Mesendoderm (in vitro differentiated cells): ENCODE results near the gene TMEM184C.

ENCODE experiments used
- DNase-seq: peaks from one replicate; pipeline ENCODE4 v3.0.0; 2013
- H2AK5ac ChIP-seq: 2 replicates; pipeline ENCODE4 v1.6.1; 2013; ENCODE audit warnings: low read length, inconsistent platforms
- H2BK120ac ChIP-seq: 2 replicates; pipeline ENCODE4 v1.6.1; 2013; ENCODE audit warnings: low read depth, mild to moderate bottlenecking, low read length, moderate library complexity, mixed read lengths
- H2BK15ac ChIP-seq: replicated peaks from 2 replicates; pipeline ENCODE4 v1.6.1; 2013; ENCODE audit warnings: low read depth, mild to moderate bottlenecking, moderate library complexity
- H2BK5ac ChIP-seq: 2 replicates; pipeline ENCODE4 v1.6.1; 2013; ENCODE audit warnings: low read length, inconsistent platforms
- H3K18ac ChIP-seq: 2 replicates; pipeline ENCODE4 v1.6.1; 2013; ENCODE audit warnings: mild to moderate bottlenecking, low read length, mixed read lengths
- H3K23ac ChIP-seq: one replicate; pipeline ENCODE4 v1.6.1; 2013; ENCODE audit warnings: low read length
- H3K27ac ChIP-seq: 2 replicates; pipeline ENCODE4 v1.5.1; 2013; ENCODE audit warnings: low read depth, mild to moderate bottlenecking, inconsistent platforms, low read length, moderate library complexity
- H3K27me3 ChIP-seq: 2 replicates; pipeline ENCODE4 v1.6.1; 2013; ENCODE audit warnings: low read length, control low read depth, mild to moderate bottlenecking, inconsistent platforms; ENCODE audit not compliant: insufficient read depth, poor library complexity
- H3K36me3 ChIP-seq: 2 replicates; pipeline ENCODE4 v1.6.1; 2013; ENCODE audit warnings: low read length, inconsistent platforms; ENCODE audit not compliant: control insufficient read depth, insufficient read depth
- H3K4ac ChIP-seq: one replicate; pipeline ENCODE4 v1.6.1; 2013; ENCODE audit warnings: low read depth, mild to moderate bottlenecking, low read length, moderate library complexity
- H3K4me1 ChIP-seq: 2 replicates; pipeline ENCODE4 v1.6.1; 2013; ENCODE audit warnings: low read depth, low read length, inconsistent platforms; ENCODE audit not compliant: control insufficient read depth
- H3K4me2 ChIP-seq: 2 replicates; pipeline ENCODE4 v1.6.1; 2013; ENCODE audit warnings: low read length
- H3K4me3 ChIP-seq: 2 replicates; pipeline ENCODE4 v1.5.1; 2013; ENCODE audit warnings: mild to moderate bottlenecking, low read length
- H3K56ac ChIP-seq: one replicate; pipeline ENCODE4 v1.6.1; 2013; ENCODE audit warnings: low read length
- H3K79me1 ChIP-seq: 2 replicates; pipeline ENCODE4 v1.6.1; 2013; ENCODE audit warnings: low read length, inconsistent platforms
- H3K79me2 ChIP-seq: 2 replicates; pipeline ENCODE4 v1.6.1; 2013; ENCODE audit warnings: mild to moderate bottlenecking, low read length; ENCODE audit not compliant: control insufficient read depth, insufficient read depth
- H3K9ac ChIP-seq: 2 replicates; pipeline ENCODE4 v1.6.1; 2013; ENCODE audit warnings: low read length, inconsistent platforms
- H4K5ac ChIP-seq: one replicate; pipeline ENCODE4 v1.6.1; 2013; ENCODE audit warnings: low read length
- H4K8ac ChIP-seq: one replicate; pipeline ENCODE4 v1.6.1; 2013; ENCODE audit warnings: low read depth, mild to moderate bottlenecking, control low read depth, low read length, moderate library complexity
- WGBS: extraction: QIAGEN DNeasy Blood & Tissue Kit; methylation state at CpG from one replicate; pipeline ENCODE4 v1.1.7; 2013; ENCODE audit warnings: low lambda C conversion rate, missing lambda C conversion rate; ENCODE audit not compliant: insufficient coverage; ENCODE audit errors: extremely low coverage; 5-methylcytosine and 5-hydroxymethylcytosine counted together

The TMEM184C gene

DNA sequence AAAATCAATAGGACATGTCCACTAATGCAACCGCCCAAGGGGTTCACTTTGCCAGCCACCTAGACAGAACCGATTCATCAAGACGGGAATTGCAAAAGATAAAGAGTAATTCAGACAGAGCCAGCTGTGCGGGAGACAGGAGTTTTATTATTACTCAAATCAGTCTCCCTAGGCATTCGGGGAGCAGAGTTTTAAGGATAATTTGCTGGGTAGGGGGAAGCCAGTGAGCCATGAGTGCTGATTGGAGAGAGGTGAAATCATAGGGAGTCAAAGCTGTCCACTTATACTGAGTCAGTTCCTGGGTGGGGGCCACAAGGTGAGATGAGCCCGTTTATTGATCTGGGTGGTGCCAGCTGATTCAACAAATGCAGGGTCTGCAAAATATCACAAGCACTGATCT, 8.5 kb downstream of the TMEM184C start:
- Histone ChIP-seq H3K79me2 (peaks cover 5% of the 10 kb centered on the region), H4K8ac (no peak overlapping the region), H3K79me1 (peaks cover 4% of the 10 kb centered on the region), H3K23ac (no peak overlapping the region), H2BK5ac (no peak overlapping the region), H2AK5ac (no peak overlapping the region), H2BK120ac (no peak overlapping the region), H3K4me3 (no peak overlapping the region), H3K9ac (no peak overlapping the region), H3K27me3 (no peaks in the 10 kb centered on the region), H3K4me2 (no peak overlapping the region), H3K36me3 (peaks cover 1% of the 10 kb centered on the region), H3K18ac (no peak overlapping the region), H4K5ac (no peak overlapping the region), H2BK15ac (no peak overlapping the region), H3K4ac (no peak overlapping the region), H3K4me1 (no peaks in the 10 kb centered on the region), H3K27ac (no peak overlapping the region), H3K56ac (no peak overlapping the region)
- DNase-seq: no peak
- no CpG with 5 or more reads among the region's 6 CpGs for WGBS

- Histone ChIP-seq H3K4me1 (no peaks in the 10 kb centered on the region), H3K4ac (no peak overlapping the region), H2BK120ac (no peak overlapping the region), H4K8ac (no peak overlapping the region), H3K56ac (no peak overlapping the region), H3K36me3 (peaks cover 1% of the 10 kb centered on the region), H3K18ac (no peak overlapping the region), H2AK5ac (no peak overlapping the region), H3K4me2 (no peak overlapping the region), H2BK15ac (no peak overlapping the region), H3K23ac (no peak overlapping the region), H3K27ac (no peak overlapping the region), H2BK5ac (no peak overlapping the region), H3K9ac (no peak overlapping the region), H3K79me2 (peaks cover 1% of the 10 kb centered on the region), H4K5ac (no peak overlapping the region), H3K79me1 (no peaks in the 10 kb centered on the region), H3K27me3 (no peaks in the 10 kb centered on the region), H3K4me3 (no peak overlapping the region)
- no CpG with 5 or more reads among the region's 4 CpGs for WGBS
- DNase-seq: peak; percentile 52
Measured at GRCh38 chr4:147626903-147627302, 9.7 kb downstream of the TMEM184C start.

GRCh38 chr4:147628415-147628814, 11.2 kb downstream of the TMEM184C start:
- WGBS: no CpG with 5 or more reads among the region's 3 CpGs
- no peak overlapping the region for H3K4me3 ChIP-seq
- no peak for DNase-seq

GRCh38 chr4:147629783-147630730, 12.9 kb downstream of the TMEM184C start:
- no peak overlapping the region for H3K9ac ChIP-seq
- H3K27ac ChIP-seq: no peak overlapping the region
- no peaks in the 10 kb centered on the region for H3K79me2 ChIP-seq
- no peak overlapping the region for H2BK15ac ChIP-seq
- no peaks in the 10 kb centered on the region for H3K4me1 ChIP-seq
- no CpG with 5 or more reads among the region's 1 CpG for WGBS
- no peak overlapping the region for H2AK5ac ChIP-seq
- H3K4me2 ChIP-seq: no peak overlapping the region
- no peak overlapping the region for H3K18ac ChIP-seq
- no peak overlapping the region for H2BK5ac ChIP-seq
- H3K56ac ChIP-seq: no peak overlapping the region
- no peak overlapping the region for H3K23ac ChIP-seq
- no peaks in the 10 kb centered on the region for H3K79me1 ChIP-seq
- peaks cover 5% of the 10 kb centered on the region for H3K36me3 ChIP-seq
- no peak overlapping the region for H4K8ac ChIP-seq
- no peak overlapping the region for H2BK120ac ChIP-seq
- no peak overlapping the region for H3K4ac ChIP-seq
- no peaks in the 10 kb centered on the region for H3K27me3 ChIP-seq
- no peak for DNase-seq
- no peak overlapping the region for H4K5ac ChIP-seq
- H3K4me3 ChIP-seq: no peak overlapping the region

More at GRCh38 chr4:147628415-147628814, 11.2 kb downstream of the TMEM184C start:
- H3K9ac ChIP-seq: no peak overlapping the region
- no peaks in the 10 kb centered on the region for H3K79me1 ChIP-seq
- no peak overlapping the region for H3K23ac ChIP-seq
- H2AK5ac ChIP-seq: no peak overlapping the region
- H3K18ac ChIP-seq: no peak overlapping the region
- no peak overlapping the region for H3K56ac ChIP-seq
- H3K4me1 ChIP-seq: no peaks in the 10 kb centered on the region
- H3K36me3 ChIP-seq: peaks cover 3% of the 10 kb centered on the region
- no peaks in the 10 kb centered on the region for H3K79me2 ChIP-seq
- no peak overlapping the region for H2BK120ac ChIP-seq
- no peak overlapping the region for H4K5ac ChIP-seq
- H2BK5ac ChIP-seq: no peak overlapping the region
- no peak overlapping the region for H3K27ac ChIP-seq
- H2BK15ac ChIP-seq: no peak overlapping the region
- H3K4me2 ChIP-seq: no peak overlapping the region
- no peak overlapping the region for H4K8ac ChIP-seq
- H3K27me3 ChIP-seq: no peaks in the 10 kb centered on the region
- no peak overlapping the region for H3K4ac ChIP-seq

DNA sequence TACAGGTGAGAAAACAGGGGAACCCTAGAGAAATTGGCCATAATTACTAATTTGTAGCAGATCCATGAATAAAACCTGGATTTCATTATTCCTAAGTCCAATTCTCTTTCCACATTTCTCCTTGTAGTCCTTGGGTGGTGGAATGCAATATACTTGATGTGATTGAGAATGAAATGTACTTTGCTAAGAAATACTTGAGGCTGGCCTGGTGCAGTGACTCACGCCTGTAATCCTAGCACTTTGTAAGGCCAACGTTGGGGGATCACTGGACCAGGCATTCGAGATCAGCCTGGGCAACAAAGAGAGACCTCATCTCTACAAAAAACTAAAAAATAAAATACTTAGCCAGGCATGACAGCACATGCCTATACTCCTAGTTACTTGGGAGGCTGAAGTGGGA, 15.9 kb downstream of the TMEM184C start:
- no CpG with 5 or more reads among the region's 3 CpGs for WGBS
- no peak overlapping the region for H3K56ac ChIP-seq
- no peak for DNase-seq
- H3K36me3 ChIP-seq: peaks cover 3% of the 10 kb centered on the region
- no peaks in the 10 kb centered on the region for H3K27me3 ChIP-seq
- no peak overlapping the region for H4K8ac ChIP-seq
- H4K5ac ChIP-seq: no peak overlapping the region
- H3K23ac ChIP-seq: no peak overlapping the region
- no peak overlapping the region for H3K4me3 ChIP-seq
- no peak overlapping the region for H3K9ac ChIP-seq
- H3K18ac ChIP-seq: no peak overlapping the region
- H2BK15ac ChIP-seq: no peak overlapping the region
- no peaks in the 10 kb centered on the region for H3K4me1 ChIP-seq
- H2BK5ac ChIP-seq: no peak overlapping the region
- H3K4me2 ChIP-seq: no peak overlapping the region
- no peaks in the 10 kb centered on the region for H3K79me1 ChIP-seq
- no peaks in the 10 kb centered on the region for H3K79me2 ChIP-seq
- H2BK120ac ChIP-seq: no peak overlapping the region
- H3K27ac ChIP-seq: no peak overlapping the region
- no peak overlapping the region for H3K4ac ChIP-seq
- no peak overlapping the region for H2AK5ac ChIP-seq
